Measurements from ENCODE around the gene CAMTA1. TPM values are rescaled to one million over a fixed set of nuclear protein-coding genes. Genes with fewer than 3 reads are reported as not detected.

CAMTA1 gene
- polyA plus RNA-seq, 1 of the 3 experiments (the other 2 are of a cell fraction): 63.1 TPM

DNA sequence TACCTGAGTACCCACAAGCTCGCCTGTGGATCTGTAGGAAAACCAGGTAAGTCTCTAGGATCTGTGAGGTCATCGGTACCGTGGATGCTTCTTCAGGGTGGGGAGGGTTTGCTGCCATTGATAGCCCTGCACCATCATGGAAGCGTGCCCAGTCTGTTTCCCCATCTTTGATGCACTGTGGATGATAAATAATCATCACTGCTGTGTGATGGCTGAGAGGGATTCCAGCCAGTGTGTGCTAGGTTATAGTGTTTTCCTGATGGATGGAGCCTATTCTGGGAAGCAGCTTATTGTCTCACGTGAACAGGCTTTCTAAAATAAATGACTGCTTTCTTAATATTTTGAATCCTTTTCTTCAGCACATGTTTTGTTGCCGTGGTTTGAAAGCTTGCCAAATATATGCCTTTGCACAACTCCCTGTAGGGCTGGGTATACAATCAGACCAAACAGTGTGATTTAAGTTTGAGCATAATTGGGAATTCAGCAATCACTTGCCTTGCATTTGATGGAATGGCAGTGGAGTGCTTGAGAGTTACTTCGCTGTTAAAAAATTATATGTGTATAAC is 113.8 kb downstream of the CAMTA1 start:
- no peaks in the 10 kb centered on the region for H3K36me3 ChIP-seq (replicated peaks in 1 of 2; ENCODE audit: control insufficient read depth in 1 of 2, insufficient read depth in 2 of 2, low read length in 1 of 2)
- WGBS (ENCODE audit: low lambda C conversion rate): 87% methylated on average over 7 of the region's 7 CpGs
- ChIA-PET POLR2A (no interaction called here), CTCF (interaction anchor here (1.8 to 2.2 kb wide), 2 partner anchors 9 to 180 kb away, joined by 4 to 17 read pairs; no protein-coding TSS in a partner anchor)
- no peak for DNase-seq
- H3K4me1 ChIP-seq (ENCODE audit: control insufficient read depth in 1 of 2, insufficient read depth in 2 of 2, low read depth in 1 of 2, low read length in 1 of 2): peaks cover 0 to 2% of the 10 kb centered on the region in 2 experiments; a peak in 1 of 4 replicates
- H2AFZ ChIP-seq (ENCODE audit: low read depth): no peak overlapping the region
- no peak overlapping the region for H3K4me3 ChIP-seq (ENCODE audit: low read depth in 2 of 2, low read length in 1 of 2)
- no peaks in the 10 kb centered on the region for H3K9me3 ChIP-seq
- H3K9me2 ChIP-seq: no peaks in the 10 kb centered on the region
- no peak overlapping the region for H3K4me2 ChIP-seq
- no peaks in the 10 kb centered on the region for H3K79me2 ChIP-seq (ENCODE audit: insufficient read depth)
- no peak overlapping the region for H3K27ac ChIP-seq (ENCODE audit: low read depth in 2 of 2, low read length in 1 of 2)
- no peaks in the 10 kb centered on the region for H4K20me1 ChIP-seq (ENCODE audit: insufficient read depth)
- TF ChIP-seq CHD2 (IDR thresholded peaks at IDR 0.05; ENCODE audit: low read length, partially characterized antibody) (no peak), TEAD4 (IDR thresholded peaks at IDR 0.05; ENCODE audit: borderline replicate concordance, insufficient read depth) (no peak)
- TF ChIP-seq, protein P1, sequence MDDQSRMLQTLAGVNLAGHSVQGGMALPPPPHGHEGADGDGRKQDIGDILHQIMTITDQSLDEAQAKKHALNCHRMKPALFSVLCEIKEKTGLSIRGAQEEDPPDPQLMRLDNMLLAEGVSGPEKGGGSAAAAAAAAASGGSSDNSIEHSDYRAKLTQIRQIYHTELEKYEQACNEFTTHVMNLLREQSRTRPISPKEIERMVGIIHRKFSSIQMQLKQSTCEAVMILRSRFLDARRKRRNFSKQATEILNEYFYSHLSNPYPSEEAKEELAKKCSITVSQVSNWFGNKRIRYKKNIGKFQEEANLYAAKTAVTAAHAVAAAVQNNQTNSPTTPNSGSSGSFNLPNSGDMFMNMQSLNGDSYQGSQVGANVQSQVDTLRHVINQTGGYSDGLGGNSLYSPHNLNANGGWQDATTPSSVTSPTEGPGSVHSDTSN (IDR thresholded peaks at IDR 0.05): no peak
- H3K27me3 ChIP-seq (ENCODE audit: insufficient read depth): no peaks in the 10 kb centered on the region
- no peak overlapping the region for H3K9ac ChIP-seq
- no peaks in the 10 kb centered on the region for H3F3A ChIP-seq (replicated peaks; ENCODE audit: insufficient read depth)

DNA sequence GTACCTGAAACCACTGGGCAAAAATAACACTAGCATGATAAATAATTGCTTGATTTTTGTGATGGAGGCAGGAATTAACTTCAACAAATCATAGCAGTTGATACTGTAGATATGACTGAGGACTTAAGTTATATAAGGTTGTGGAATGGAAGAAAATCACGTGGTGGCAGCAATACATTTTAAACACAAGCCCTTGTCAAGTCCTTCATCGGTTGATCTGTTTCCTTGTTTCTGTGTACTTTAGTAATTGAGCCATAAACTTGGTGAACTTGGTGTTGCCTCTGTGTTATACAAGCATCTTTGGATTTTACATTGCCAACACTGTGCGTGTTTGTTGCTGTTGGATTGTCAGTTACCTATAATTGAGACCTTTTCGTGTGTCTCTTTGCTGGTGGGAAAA is 114.4 kb downstream of the CAMTA1 start:
- 90% methylated on average over 4 of the region's 4 CpGs for WGBS (ENCODE audit: low lambda C conversion rate)
- no peak for DNase-seq
- H4K20me1 ChIP-seq (ENCODE audit: insufficient read depth): no peaks in the 10 kb centered on the region
- H3K36me3 ChIP-seq (replicated peaks in 1 of 2; ENCODE audit: control insufficient read depth in 1 of 2, insufficient read depth in 2 of 2, low read length in 1 of 2): no peaks in the 10 kb centered on the region
- H2AFZ ChIP-seq (ENCODE audit: low read depth): no peak overlapping the region
- H3K9ac ChIP-seq: no peak overlapping the region
- no peaks in the 10 kb centered on the region for H3K9me3 ChIP-seq
- H3K27me3 ChIP-seq (ENCODE audit: insufficient read depth): no peaks in the 10 kb centered on the region
- peaks cover 0 to 2% of the 10 kb centered on the region in 2 experiments; a peak in 1 of 4 replicates for H3K4me1 ChIP-seq (ENCODE audit: control insufficient read depth in 1 of 2, insufficient read depth in 2 of 2, low read depth in 1 of 2, low read length in 1 of 2)
- no peaks in the 10 kb centered on the region for H3K9me2 ChIP-seq
- H3K4me2 ChIP-seq: no peak overlapping the region
- H3K4me3 ChIP-seq (ENCODE audit: low read depth in 2 of 2, low read length in 1 of 2): no peak overlapping the region
- H3K27ac ChIP-seq (ENCODE audit: low read depth in 2 of 2, low read length in 1 of 2): no peak overlapping the region
- TF ChIP-seq MXI1 (IDR thresholded peaks at IDR 0.05; ENCODE audit: low read depth, low read length) (no peak), MEF2A (IDR thresholded peaks at IDR 0.05; ENCODE audit: borderline replicate concordance, low read depth) (no peak), TCF12 (IDR thresholded peaks at IDR 0.05) (no peak), SIN3A (IDR thresholded peaks at IDR 0.05; ENCODE audit: borderline replicate concordance, low read depth, low read length) (no peak), GABPA (IDR thresholded peaks at IDR 0.05; ENCODE audit: low read depth) (no peak), RCOR1 (IDR thresholded peaks at IDR 0.05; ENCODE audit: low read length) (no peak)
- TF ChIP-seq, protein P2, sequence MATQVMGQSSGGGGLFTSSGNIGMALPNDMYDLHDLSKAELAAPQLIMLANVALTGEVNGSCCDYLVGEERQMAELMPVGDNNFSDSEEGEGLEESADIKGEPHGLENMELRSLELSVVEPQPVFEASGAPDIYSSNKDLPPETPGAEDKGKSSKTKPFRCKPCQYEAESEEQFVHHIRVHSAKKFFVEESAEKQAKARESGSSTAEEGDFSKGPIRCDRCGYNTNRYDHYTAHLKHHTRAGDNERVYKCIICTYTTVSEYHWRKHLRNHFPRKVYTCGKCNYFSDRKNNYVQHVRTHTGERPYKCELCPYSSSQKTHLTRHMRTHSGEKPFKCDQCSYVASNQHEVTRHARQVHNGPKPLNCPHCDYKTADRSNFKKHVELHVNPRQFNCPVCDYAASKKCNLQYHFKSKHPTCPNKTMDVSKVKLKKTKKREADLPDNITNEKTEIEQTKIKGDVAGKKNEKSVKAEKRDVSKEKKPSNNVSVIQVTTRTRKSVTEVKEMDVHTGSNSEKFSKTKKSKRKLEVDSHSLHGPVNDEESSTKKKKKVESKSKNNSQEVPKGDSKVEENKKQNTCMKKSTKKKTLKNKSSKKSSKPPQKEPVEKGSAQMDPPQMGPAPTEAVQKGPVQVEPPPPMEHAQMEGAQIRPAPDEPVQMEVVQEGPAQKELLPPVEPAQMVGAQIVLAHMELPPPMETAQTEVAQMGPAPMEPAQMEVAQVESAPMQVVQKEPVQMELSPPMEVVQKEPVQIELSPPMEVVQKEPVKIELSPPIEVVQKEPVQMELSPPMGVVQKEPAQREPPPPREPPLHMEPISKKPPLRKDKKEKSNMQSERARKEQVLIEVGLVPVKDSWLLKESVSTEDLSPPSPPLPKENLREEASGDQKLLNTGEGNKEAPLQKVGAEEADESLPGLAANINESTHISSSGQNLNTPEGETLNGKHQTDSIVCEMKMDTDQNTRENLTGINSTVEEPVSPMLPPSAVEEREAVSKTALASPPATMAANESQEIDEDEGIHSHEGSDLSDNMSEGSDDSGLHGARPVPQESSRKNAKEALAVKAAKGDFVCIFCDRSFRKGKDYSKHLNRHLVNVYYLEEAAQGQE (IDR thresholded peaks at IDR 0.05; ENCODE audit: low read depth, low read length): no peak
- TF ChIP-seq, protein P3, sequence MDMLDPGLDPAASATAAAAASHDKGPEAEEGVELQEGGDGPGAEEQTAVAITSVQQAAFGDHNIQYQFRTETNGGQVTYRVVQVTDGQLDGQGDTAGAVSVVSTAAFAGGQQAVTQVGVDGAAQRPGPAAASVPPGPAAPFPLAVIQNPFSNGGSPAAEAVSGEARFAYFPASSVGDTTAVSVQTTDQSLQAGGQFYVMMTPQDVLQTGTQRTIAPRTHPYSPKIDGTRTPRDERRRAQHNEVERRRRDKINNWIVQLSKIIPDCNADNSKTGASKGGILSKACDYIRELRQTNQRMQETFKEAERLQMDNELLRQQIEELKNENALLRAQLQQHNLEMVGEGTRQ (IDR thresholded peaks at IDR 0.05; ENCODE audit: borderline replicate concordance, low read depth, low read length): no peak
- TF ChIP-seq, protein P4, sequence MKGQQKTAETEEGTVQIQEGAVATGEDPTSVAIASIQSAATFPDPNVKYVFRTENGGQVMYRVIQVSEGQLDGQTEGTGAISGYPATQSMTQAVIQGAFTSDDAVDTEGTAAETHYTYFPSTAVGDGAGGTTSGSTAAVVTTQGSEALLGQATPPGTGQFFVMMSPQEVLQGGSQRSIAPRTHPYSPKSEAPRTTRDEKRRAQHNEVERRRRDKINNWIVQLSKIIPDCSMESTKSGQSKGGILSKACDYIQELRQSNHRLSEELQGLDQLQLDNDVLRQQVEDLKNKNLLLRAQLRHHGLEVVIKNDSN (IDR thresholded peaks at IDR 0.05; ENCODE audit: borderline replicate concordance, low read depth): no peak
- TF ChIP-seq, protein P1 (IDR thresholded peaks at IDR 0.05): no peak
- TF ChIP-seq, protein P5, sequence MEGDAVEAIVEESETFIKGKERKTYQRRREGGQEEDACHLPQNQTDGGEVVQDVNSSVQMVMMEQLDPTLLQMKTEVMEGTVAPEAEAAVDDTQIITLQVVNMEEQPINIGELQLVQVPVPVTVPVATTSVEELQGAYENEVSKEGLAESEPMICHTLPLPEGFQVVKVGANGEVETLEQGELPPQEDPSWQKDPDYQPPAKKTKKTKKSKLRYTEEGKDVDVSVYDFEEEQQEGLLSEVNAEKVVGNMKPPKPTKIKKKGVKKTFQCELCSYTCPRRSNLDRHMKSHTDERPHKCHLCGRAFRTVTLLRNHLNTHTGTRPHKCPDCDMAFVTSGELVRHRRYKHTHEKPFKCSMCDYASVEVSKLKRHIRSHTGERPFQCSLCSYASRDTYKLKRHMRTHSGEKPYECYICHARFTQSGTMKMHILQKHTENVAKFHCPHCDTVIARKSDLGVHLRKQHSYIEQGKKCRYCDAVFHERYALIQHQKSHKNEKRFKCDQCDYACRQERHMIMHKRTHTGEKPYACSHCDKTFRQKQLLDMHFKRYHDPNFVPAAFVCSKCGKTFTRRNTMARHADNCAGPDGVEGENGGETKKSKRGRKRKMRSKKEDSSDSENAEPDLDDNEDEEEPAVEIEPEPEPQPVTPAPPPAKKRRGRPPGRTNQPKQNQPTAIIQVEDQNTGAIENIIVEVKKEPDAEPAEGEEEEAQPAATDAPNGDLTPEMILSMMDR (IDR thresholded peaks at IDR 0.05): no peak
- TF ChIP-seq, protein P6, sequence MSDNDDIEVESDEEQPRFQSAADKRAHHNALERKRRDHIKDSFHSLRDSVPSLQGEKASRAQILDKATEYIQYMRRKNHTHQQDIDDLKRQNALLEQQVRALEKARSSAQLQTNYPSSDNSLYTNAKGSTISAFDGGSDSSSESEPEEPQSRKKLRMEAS (IDR thresholded peaks at IDR 0.05; ENCODE audit: low read depth): no peak
- CTCF ChIA-PET: interaction anchor here (2.2 kb wide), 1 partner anchor 10 kb away, joined by 17 read pairs; no protein-coding TSS in a partner anchor
- POLR2A ChIA-PET: no interaction called here
- no peaks in the 10 kb centered on the region for H3F3A ChIP-seq (replicated peaks; ENCODE audit: insufficient read depth)
- no peaks in the 10 kb centered on the region for H3K79me2 ChIP-seq (ENCODE audit: insufficient read depth)
